H9 (cell line): ENCODE measurements around the gene ANKRD44. TPM values are rescaled to one million over a fixed set of nuclear protein-coding genes. Genes with fewer than 3 reads are reported as not detected.

Source experiments
- DNase-seq: peaks from one replicate; pipeline ENCODE4 v3.0.0-alpha.2; 2017
- H2AFZ ChIP-seq: one replicate; pipeline ENCODE4 v1.6.1; 2013; ENCODE audit warnings: mild to moderate bottlenecking, low read length, control low read depth, moderate library complexity
- H2AK5ac ChIP-seq: 2 replicates; pipeline ENCODE4 v1.6.1; 2013; ENCODE audit warnings: low read length, control low read depth, mixed read lengths; ENCODE audit not compliant: insufficient read length
- H2BK120ac ChIP-seq: one replicate; pipeline ENCODE4 v1.6.1; 2013; ENCODE audit warnings: low read depth, mild to moderate bottlenecking, low read length, control low read depth, inconsistent platforms; ENCODE audit not compliant: poor library complexity, severe bottlenecking
- H2BK12ac ChIP-seq: 2 replicates; pipeline ENCODE4 v1.6.1; 2013; ENCODE audit warnings: low read length, control low read depth, mixed read lengths, low read depth; ENCODE audit not compliant: insufficient read length
- H2BK15ac ChIP-seq: 2 replicates; pipeline ENCODE4 v1.6.1; 2013; ENCODE audit warnings: low read depth, low read length, control low read depth
- H2BK20ac ChIP-seq: one replicate; pipeline ENCODE4 v1.6.1; 2013; ENCODE audit warnings: low read depth, mild to moderate bottlenecking, low read length, control low read depth, inconsistent platforms; ENCODE audit not compliant: poor library complexity, severe bottlenecking
- H2BK5ac ChIP-seq: 2 replicates; pipeline ENCODE4 v1.6.1; 2013; ENCODE audit warnings: low read length, control low read depth, mixed read lengths; ENCODE audit not compliant: insufficient read length
- H3K14ac ChIP-seq: 2 replicates; pipeline ENCODE4 v1.6.1; 2013; ENCODE audit warnings: low read length, control low read depth; ENCODE audit not compliant: insufficient read depth
- H3K18ac ChIP-seq: 2 replicates; pipeline ENCODE4 v1.6.1; 2013; ENCODE audit warnings: low read depth, mild to moderate bottlenecking, mixed read lengths, low read length, control low read depth; ENCODE audit not compliant: insufficient read length
- H3K23ac ChIP-seq: 2 replicates; pipeline ENCODE4 v1.6.1; 2013; ENCODE audit warnings: low read length, control low read depth, mixed read lengths, low read depth; ENCODE audit not compliant: insufficient read length
- H3K23me2 ChIP-seq: 2 replicates; pipeline ENCODE4 v1.6.1; 2013; ENCODE audit warnings: low read depth, mild to moderate bottlenecking, mixed read lengths, low read length, control low read depth; ENCODE audit not compliant: insufficient read length, poor library complexity, severe bottlenecking
- H3K27ac ChIP-seq: 2 replicates; pipeline ENCODE4 v1.5.1; 2013; ENCODE audit warnings: low read length, control low read depth, mixed read lengths, low read depth; ENCODE audit not compliant: insufficient read length
- H3K27me3 ChIP-seq: 2 replicates; pipeline ENCODE4 v1.6.1; 2013; ENCODE audit warnings: low read length, control low read depth, inconsistent platforms; ENCODE audit not compliant: insufficient read depth
- H3K4ac ChIP-seq: 2 replicates; pipeline ENCODE4 v1.6.1; 2013; ENCODE audit warnings: low read depth, mild to moderate bottlenecking, control low read depth, inconsistent platforms, low read length, moderate library complexity
- H3K4me1 ChIP-seq: 2 replicates; pipeline ENCODE4 v1.6.1; 2013; ENCODE audit warnings: low read length, control low read depth, inconsistent platforms; ENCODE audit not compliant: insufficient read depth
- H3K4me2 ChIP-seq: 2 replicates; pipeline ENCODE4 v1.6.1; 2013; ENCODE audit warnings: low read length, control low read depth, mixed read lengths; ENCODE audit not compliant: insufficient read length, insufficient read depth
- H3K56ac ChIP-seq: 2 replicates; pipeline ENCODE4 v1.6.1; 2013; ENCODE audit warnings: low read depth, mild to moderate bottlenecking, mixed read lengths, low read length, control low read depth; ENCODE audit not compliant: insufficient read length
- H3K79me1 ChIP-seq: 2 replicates; pipeline ENCODE4 v1.6.1; 2013; ENCODE audit warnings: low read depth, mild to moderate bottlenecking, moderate library complexity, low read length, control low read depth, inconsistent platforms; ENCODE audit not compliant: insufficient read depth, poor library complexity, severe bottlenecking
- H3K79me2 ChIP-seq: 2 replicates; pipeline ENCODE4 v1.6.1; 2013; ENCODE audit warnings: low read length, control low read depth, inconsistent platforms; ENCODE audit not compliant: insufficient read depth
- H3K9ac ChIP-seq: 2 replicates; pipeline ENCODE4 v1.6.1; 2013; ENCODE audit warnings: low read length, control low read depth, mixed read lengths; ENCODE audit not compliant: insufficient read length; ENCODE audit errors: extremely low read depth
- H3K9me3 ChIP-seq: one replicate; pipeline ENCODE4 v1.6.1; 2013; ENCODE audit warnings: low read depth, low read length, inconsistent platforms; ENCODE audit not compliant: control insufficient read depth
- H3T11ph ChIP-seq: one replicate; pipeline ENCODE4 v1.6.1; 2013; ENCODE audit warnings: mild to moderate bottlenecking, low read length, control low read depth, inconsistent platforms
- H4K20me1 ChIP-seq: one replicate; pipeline ENCODE4 v1.6.1; 2013; ENCODE audit not compliant: control insufficient read depth, insufficient read length, insufficient read depth
- H4K5ac ChIP-seq: 2 replicates; pipeline ENCODE4 v1.6.1; 2013; ENCODE audit warnings: low read depth, mild to moderate bottlenecking, mixed read lengths, low read length, control low read depth; ENCODE audit not compliant: insufficient read length
- H4K8ac ChIP-seq: replicated peaks from 2 replicates; pipeline ENCODE4 v1.6.1; 2013; ENCODE audit warnings: low read length, control low read depth, mixed read lengths, low read depth; ENCODE audit not compliant: insufficient read length
- H4K91ac ChIP-seq: 2 replicates; pipeline ENCODE4 v1.6.1; 2013; ENCODE audit warnings: low read depth, mild to moderate bottlenecking, moderate library complexity, mixed read lengths, low read length, control low read depth; ENCODE audit not compliant: insufficient read length
- H3K27ac Mint-ChIP-seq, 3 experiments: 2 replicates in 2 of 3; 3 replicates in 1 of 3; pipeline ENCODE4 v1.8.0; 2020 to 2021; ENCODE audit warnings: mixed read lengths in 3 of 3, mild to moderate bottlenecking in 1 of 3, moderate library complexity in 1 of 3
- H3K27me3 Mint-ChIP-seq: 2 replicates; pipeline ENCODE4 v1.8.0; 2021; ENCODE audit warnings: low read depth, mild to moderate bottlenecking, moderate library complexity, mixed read lengths
- H3K36me3 Mint-ChIP-seq, 3 experiments: 2 replicates in 2 of 3; 3 replicates in 1 of 3; pipeline ENCODE4 v1.8.0; 2020 to 2021; ENCODE audit warnings: low read depth in 3 of 3, mixed read lengths in 3 of 3; ENCODE audit not compliant: insufficient read depth in 1 of 3
- H3K4me1 Mint-ChIP-seq, 2 experiments: 2 replicates each; pipeline ENCODE4 v1.8.0; 2020; ENCODE audit warnings: mixed read lengths in 2 of 2
- H3K4me3 Mint-ChIP-seq, 2 experiments: 2 replicates in 1 of 2; 3 replicates in 1 of 2; pipeline ENCODE4 v1.8.0; 2020 to 2021; ENCODE audit warnings: mild to moderate bottlenecking in 2 of 2, mixed read lengths in 2 of 2, moderate library complexity in 1 of 2
- H3K9me3 Mint-ChIP-seq, 2 experiments: 2 replicates in 1 of 2; 3 replicates in 1 of 2; pipeline ENCODE4 v1.8.0; 2020; ENCODE audit warnings: mild to moderate bottlenecking in 2 of 2, mixed read lengths in 2 of 2, moderate library complexity in 1 of 2
- CTCF ChIP-seq: fragments of 200-600 bp; sonication (generic); conservative IDR thresholded peaks from 3 replicates; pipeline ENCODE4 v1.8.0; 2021; ENCODE audit warnings: antibody characterized with exemption, mild to moderate bottlenecking
- WGBS: extraction: QIAGEN DNeasy Blood & Tissue Kit; methylation state at CpG from one replicate; pipeline ENCODE4 v1.1.7; 2013; ENCODE audit warnings: missing lambda C conversion rate, low lambda C conversion rate, mixed read lengths; ENCODE audit not compliant: insufficient read length; ENCODE audit errors: extremely low coverage; 5-methylcytosine and 5-hydroxymethylcytosine counted together
- total RNA-seq: library from RNA; stranded (reverse); gene quantifications from 2 replicates; pipeline ENCODE4 v1.2.1, GENCODE V29; 2021

The ANKRD44 gene
- total RNA-seq, 1 experiment from 2014 or later, result 1.9 TPM

GRCh38 chr2:197270601-197271000 lies 40.0 kb downstream of the ANKRD44 start:
- no peak overlapping the region for H2BK5ac ChIP-seq
- H3K9me3 ChIP-seq, result no peaks in the 10 kb centered on the region
- H3K27me3 Mint-ChIP-seq, result no peaks in the 10 kb centered on the region; the same call in 1 of the 2 replicates

More at GRCh38 chr2:197270601-197271000, 40.0 kb downstream of the ANKRD44 start:
- no peak overlapping the region for H2BK20ac ChIP-seq
- no peaks in the 10 kb centered on the region for H3K79me2 ChIP-seq
- no peak overlapping the region for H4K8ac ChIP-seq
- no peaks in the 10 kb centered on the region for H3K27me3 ChIP-seq
- no peak overlapping the region for H4K5ac ChIP-seq
- Mint-ChIP-seq H3K36me3 (no peaks in the 10 kb centered on the region), H3K9me3 (no peaks in the 10 kb centered on the region), H3K4me1 (peaks cover 2 to 5% of the 10 kb centered on the region in 2 experiments; a peak in 1 of 4 replicates), H3K27ac (no peak overlapping the region), H3K4me3 (no peak overlapping the region)
- no peak overlapping the region for H3K9ac ChIP-seq
- TF ChIP-seq CTCF, result no peak
- no peak for DNase-seq
- no peaks in the 10 kb centered on the region for H4K20me1 ChIP-seq
- H3K23me2 ChIP-seq, result no peaks in the 10 kb centered on the region
- no peak overlapping the region for H3K23ac ChIP-seq
- H3K56ac ChIP-seq, result no peak overlapping the region
- H2BK15ac ChIP-seq, result no peak overlapping the region
- no peaks in the 10 kb centered on the region for H3K79me1 ChIP-seq
- H3K4me2 ChIP-seq, result no peak overlapping the region
- H4K91ac ChIP-seq, result no peak overlapping the region
- H3K4ac ChIP-seq, result no peak overlapping the region
- no peak overlapping the region for H3K14ac ChIP-seq
- no peak overlapping the region for H3T11ph ChIP-seq
- no peak overlapping the region for H2BK120ac ChIP-seq
- no CpG with 5 or more reads among the region's 3 CpGs for WGBS
- H2AK5ac ChIP-seq, result no peak overlapping the region
- H3K4me1 ChIP-seq, result no peaks in the 10 kb centered on the region
- H2BK12ac ChIP-seq, result no peak overlapping the region
- H3K27ac ChIP-seq, result no peak overlapping the region
- H3K18ac ChIP-seq, result no peak overlapping the region
- H2AFZ ChIP-seq, result no peak overlapping the region
